ENCODE results near the gene PPARGC1A.

PPARGC1A gene

DNA sequence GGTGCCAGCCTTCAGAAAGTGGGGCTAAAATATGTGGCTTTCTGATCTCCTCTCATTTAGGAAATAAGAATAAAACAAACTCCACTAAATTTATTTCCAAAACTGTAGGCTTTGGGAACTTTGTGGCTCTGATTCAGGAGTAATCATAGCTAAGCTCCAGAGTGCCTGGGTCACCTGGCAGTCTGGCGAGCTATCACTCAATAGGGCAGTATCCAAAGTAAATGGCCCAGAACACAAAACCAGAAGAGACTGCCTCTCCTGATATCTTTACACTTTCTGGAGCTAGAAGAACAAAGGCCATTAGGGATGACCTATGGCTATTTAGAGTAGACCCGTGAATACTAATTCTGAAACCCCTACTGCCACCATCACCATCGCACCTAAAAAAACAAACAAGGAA, 17.0 kb upstream of the PPARGC1A start:
- no peak for DNase-seq

GRCh38 chr4:23904639-23905071, 14.8 kb upstream of the PPARGC1A start:
- peak; percentile 47 for DNase-seq

DNA sequence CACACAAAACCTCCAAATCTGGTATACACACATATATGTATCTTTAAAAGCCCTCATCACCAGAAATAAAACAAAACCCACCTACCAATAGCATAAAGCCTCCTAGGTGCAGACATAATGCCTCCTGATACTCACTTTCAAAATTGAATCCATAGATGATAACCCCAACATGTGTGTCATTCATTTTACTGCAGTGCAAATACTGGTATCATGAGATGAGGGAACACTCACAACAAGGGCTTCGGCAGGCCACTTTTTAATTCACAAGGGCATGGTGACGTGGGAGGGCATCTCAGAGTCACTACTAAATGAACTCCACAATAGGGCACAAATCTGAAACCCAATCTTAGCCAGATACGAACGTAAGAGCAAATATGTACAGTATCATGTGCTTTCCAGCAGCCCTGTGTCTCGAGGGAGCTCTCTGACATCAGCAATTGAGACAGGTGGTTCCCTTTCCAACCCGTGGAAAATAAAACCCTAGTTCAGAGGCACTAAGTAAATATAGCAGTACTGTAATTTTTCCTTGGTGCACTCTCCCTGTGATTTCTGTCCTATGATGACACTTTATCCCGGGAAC, 14.1 kb upstream of the PPARGC1A start:
- DNase-seq = no peak

DNA sequence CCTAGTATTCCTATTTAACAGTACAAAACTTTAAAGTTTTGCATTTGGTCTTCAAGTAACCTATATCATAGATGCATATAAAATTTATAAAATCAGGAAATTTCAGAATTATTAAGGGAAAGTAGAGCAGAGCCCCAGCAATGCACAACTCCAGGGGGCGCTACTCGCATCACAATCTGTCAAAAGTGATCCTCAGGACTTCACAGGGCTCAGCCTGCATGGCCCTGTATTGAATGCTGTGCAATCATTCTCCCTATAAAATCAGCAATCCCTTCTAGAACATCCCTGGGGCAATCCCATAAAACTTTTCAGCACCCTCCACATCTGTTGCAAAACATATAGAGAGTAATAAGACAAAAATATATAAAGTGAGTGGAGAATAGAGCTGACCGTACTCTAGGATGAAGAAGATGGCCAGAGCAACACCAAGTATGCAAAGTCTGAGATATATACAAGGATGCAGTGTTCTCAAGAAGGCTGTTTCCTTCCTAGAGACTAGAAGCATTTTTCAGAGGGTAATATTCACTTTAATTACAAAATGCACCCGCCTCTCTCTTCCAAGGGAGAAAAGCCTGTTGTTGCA, 12.5 kb upstream of the PPARGC1A start:
- DNase-seq = no peak

- DNase-seq = no peak
Observed at GRCh38 chr4:23900636-23901035, 10.8 kb upstream of the PPARGC1A start.

DNA sequence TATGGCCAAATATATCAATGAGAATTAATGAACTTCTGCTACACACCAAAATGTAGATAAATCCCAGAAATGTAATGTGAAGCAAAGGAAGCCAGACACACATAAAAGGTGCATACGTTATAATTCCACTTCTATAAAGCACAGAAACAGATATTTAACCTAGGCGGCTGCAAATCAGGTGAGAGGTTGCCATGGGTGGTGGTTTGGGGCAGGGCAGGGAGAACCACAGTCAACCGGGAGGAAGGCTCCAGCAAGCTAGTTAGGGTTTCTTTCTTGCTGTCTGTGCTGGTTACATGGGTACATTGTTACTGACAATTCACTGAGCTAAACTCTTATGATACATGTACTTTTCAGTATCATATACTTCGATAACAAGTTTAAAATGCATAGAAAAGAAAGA, 9.7 kb upstream of the PPARGC1A start:
- DNase-seq = no peak

- DNase-seq = no peak
Observed at GRCh38 chr4:23897564-23898109, 7.8 kb upstream of the PPARGC1A start.

DNA sequence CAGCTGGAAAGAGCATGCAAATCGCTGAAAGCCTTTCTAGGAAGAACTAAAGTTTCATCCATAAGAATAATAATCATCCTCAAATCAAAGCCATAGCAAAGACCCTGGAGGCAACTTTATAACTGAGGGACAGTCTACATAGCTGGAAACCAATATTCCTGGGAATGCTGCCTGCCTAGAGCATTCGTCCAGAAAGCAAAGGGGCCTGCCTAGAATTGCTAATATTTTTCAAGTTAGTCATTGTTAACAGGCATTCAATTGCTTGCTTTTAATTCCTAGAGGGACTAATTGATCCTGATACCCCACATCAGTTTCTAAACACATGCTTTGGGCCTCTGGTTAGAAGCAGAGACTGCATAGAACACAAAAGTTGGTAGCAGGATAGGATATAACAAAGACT, 4.2 kb upstream of the PPARGC1A start:
- DNase-seq = no peak

GRCh38 chr4:23891064-23891421, 1.2 kb upstream of the PPARGC1A start:
- no peak for DNase-seq

DNA sequence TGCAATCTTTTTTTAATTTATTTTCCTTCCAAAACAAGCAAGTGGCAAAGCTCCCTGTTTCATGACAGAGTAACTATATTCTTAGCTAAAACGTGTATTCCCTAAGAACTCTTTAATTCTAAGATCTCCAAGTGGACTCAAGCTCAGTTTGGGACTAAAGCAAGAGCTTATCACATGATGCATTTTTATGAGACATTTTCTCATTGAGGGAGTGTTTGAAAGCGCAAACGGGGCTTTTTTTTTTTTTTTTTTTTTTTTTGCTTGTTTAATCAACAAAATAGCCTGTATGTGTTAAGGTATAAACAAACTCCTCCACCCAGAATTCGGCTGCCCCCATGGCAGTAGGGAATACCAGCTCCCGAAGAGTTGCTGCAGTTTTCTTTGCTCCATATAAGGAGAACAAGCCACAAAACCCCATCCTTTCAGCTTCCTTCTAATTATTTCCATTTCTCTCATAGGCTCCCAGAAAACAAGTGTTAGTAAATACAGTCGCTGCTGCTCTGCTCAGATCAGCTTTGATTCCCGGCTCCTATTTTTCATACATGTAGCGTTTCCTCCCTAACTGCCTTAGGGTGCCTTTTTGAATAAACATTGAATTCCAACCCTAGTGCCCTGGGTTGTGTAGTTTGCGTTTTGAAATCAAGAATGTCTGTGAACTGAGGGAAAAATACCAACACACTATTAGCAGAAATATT, 669 bp upstream of the PPARGC1A start:
- DNase-seq = no peak

GRCh38 chr4:23889391-23889790, 456 bp downstream of the PPARGC1A start:
- no peak for DNase-seq

DNA sequence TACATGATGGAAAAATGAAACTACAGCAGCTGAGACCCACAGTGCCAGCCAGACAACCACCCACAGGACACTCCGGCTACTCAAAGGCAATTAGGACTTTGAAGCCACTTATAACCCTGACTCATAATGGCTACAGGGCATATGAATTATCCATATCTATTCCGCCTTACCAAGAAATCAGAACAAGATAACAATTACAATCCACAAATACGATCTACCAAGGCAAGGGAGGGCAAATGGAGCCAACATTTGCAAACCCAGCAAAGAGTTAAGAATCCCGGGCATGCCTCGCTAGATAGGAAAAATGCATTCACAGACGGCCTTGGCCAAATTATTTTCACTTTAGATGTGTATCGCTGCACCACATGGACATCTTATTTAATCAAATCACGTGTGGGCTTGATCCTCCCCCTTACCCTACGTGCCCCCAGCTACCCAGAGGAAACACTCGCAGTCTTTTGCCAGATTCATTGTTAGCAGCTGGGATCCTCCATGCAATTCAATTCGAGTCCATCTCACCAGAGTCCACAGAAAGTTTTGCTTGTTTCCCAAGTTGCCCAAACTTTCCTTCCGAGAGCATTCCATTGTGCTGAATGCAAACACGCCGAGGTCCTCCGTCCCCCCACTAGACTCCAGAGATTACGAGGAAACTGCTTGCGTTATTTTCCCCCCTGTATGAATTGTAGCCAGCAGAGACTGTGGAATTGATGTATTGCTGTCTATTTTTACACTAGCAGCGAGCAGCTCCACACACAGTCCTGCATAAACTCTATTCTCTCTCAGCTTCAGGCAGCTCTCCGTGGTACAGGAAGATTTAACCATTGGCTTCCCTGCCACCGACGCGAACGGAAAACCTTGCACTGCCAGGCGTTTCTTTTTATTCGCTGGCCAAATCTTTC, 1.2 kb downstream of the PPARGC1A start:
- DNase-seq = peak; percentile 60

- no peak for DNase-seq
Observed at GRCh38 chr4:23887989-23888388, 1.9 kb downstream of the PPARGC1A start.

GRCh38 chr4:23887173-23887572, 2.7 kb downstream of the PPARGC1A start:
- DNase-seq = no peak

GRCh38 chr4:23885943-23886590, 3.8 kb downstream of the PPARGC1A start:
- DNase-seq = no peak

GRCh38 chr4:23884741-23885140, 5.1 kb downstream of the PPARGC1A start:
- DNase-seq = no peak

- no peak for DNase-seq
Observed at GRCh38 chr4:23884261-23884660, 5.6 kb downstream of the PPARGC1A start.

GRCh38 chr4:23882976-23883531, 6.8 kb downstream of the PPARGC1A start:
- no peak for DNase-seq

DNA sequence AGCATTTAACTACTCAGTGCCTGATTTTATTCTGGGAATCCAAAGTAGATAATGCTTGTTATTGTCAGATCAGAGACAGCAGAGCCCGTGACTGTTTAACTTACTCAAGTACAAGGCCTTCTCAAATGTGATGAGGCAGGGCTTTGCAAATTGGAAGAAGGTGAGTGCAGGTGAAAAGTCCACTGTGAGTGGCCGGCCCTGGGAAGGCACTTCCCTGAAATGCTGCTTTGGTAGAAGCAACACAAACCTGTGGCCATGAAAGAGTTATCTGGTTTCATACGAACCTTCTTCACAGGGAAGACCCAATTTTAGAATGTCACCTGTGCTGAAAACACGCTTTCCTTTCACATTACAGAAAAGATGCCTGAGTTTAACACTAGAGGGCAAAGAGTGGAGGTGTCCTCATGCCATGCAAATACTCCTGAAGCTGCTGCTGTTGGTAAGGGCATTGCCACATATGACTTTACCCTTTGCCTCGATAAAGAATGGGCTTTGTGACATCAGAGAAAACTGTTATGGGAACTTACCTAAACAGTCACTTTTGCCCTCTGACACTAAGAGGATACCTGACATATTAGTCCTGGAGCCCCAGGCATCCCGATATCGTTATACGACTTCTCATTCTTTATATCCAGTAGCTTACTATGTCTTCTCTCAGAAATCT, 8.0 kb downstream of the PPARGC1A start:
- no peak for DNase-seq

DNA sequence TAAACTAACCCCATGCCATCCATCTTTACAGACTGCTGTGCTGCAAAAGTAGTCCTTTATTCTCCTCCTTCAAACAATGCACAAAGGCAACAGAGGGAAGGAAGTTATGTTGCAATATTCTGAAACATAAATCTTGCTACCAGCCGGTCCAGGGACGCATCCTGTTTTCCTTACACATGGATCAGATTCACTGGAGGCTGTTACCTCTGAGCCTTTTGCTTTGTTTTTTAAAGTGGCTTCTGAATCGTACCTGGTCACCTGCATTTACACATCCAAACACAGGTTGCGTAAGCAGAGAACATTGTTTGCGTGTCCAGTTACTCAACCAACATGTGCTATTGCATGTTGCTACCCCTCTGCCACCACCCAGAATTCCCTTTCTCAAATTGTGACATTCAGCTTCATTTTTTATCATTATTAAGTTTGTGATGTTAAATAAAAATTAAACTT, 8.8 kb downstream of the PPARGC1A start:
- DNase-seq = no peak

DNA sequence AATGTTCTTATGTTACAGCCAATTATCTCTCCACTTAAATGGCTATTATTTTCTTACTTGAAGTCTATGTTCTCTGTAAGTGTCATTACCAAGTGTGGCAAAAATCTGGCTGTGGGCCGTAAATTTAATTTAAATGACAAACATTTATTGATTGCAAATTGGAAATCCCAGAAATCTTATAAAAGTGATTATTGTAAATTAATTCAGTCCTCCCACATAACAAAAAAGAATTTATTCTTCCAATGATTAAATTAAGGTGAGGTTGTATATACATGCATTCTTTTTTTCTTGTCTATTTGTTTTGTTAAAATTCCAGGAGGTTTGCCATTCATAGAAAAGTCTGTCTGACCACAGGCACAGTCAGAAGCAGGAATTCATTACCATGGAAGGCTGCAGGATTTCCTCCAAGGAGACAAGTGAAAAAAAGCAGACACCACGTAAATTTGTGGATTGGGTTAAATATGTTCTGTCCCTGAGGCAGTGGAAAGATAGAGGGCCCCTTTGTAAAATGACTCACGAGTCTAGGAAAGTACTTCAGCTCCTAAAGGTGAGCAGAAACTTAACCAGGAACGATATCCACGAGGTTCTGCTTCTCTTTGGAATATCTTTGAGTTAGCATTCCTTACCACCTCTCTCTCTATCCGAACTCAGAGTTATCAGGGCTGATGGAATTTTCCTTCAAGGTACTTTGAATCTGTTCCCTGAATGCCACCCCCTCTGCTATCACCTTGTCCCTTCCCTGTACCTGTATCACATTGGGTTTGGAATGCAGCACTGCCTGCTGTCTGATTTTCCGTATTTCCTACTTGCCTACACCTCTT, 10.7 kb downstream of the PPARGC1A start:
- DNase-seq = no peak
